HCT116 (cell line): ENCODE data around the gene SDK1. TPM values are rescaled to one million over a fixed set of nuclear protein-coding genes. Genes with fewer than 3 reads are reported as not detected.
A peak's percentile ranks its signal among the peaks of the same experiment; 100 is the strongest.

Experiments used
- ATAC-seq: fragments of 200-7000 bp; cut with Tn5 transposase; 2 replicates; pipeline ENCODE4 v1.9.1; 2020; ENCODE audit warnings: mild to moderate bottlenecking, moderate library complexity
- BruUV-seq: library from RNA; stranded (reverse); fragments of 400-500 nt; replicated peaks from 2 replicates; lab custom pipeline; 2021; lab: Mats Ljungman, UMichigan
- CTCF ChIA-PET: fragments of 300-600 bp; sonication (Branson Sonifier 250); formaldehyde crosslinking; loops from one replicate; lab custom pipeline; 2021; ENCODE audit warnings: antibody characterized with exemption; lab: Charles Lee
- POLR2A ChIA-PET: fragments of 300-600, 350-600 bp; sonication (Branson Sonifier 250); formaldehyde crosslinking; loops from one replicate; lab custom pipeline; 2021; ENCODE audit warnings: antibody characterized with exemption; lab: Charles Lee
- RAD21 ChIA-PET, 2 experiments: fragments of 300-600 bp; sonication (Branson Sonifier 250); formaldehyde crosslinking; loops; one replicate each; lab custom pipeline; 2023; ENCODE audit warnings: low total read pairs in 2 of 2; ENCODE audit not compliant: uncharacterized antibody in 2 of 2, unreplicated experiment in 2 of 2, low non-redundant PET in 1 of 2; lab: Charles Lee
- DNase-seq: peaks from one replicate; pipeline ENCODE4 v3.0.0-alpha.2; 2010; ENCODE audit warnings: low read depth, low spot score
- H2AFZ ChIP-seq: fragments of 200-600 bp; shearing (Covaris generic), sonication (generic); 2 replicates; pipeline ENCODE4 v1.6.1; 2017; ENCODE audit warnings: low read depth, mixed run types, mixed read lengths, antibody characterized with exemption, low read length; ENCODE audit not compliant: poor library complexity, severe bottlenecking
- H3K27ac ChIP-seq: 2 replicates; pipeline ENCODE4 v1.5.1; 2012; ENCODE audit warnings: low read depth, low read length
- H3K27me3 ChIP-seq: fragments of 200-600 bp; sonication (generic); 2 replicates; pipeline ENCODE4 v1.6.1; 2016; ENCODE audit warnings: mixed run types, low read length, mixed read lengths; ENCODE audit not compliant: insufficient read depth
- H3K36me3 ChIP-seq, 2 experiments: fragments of 200-500 bp in 1 of 2; fragments of 200-600 bp in 1 of 2; sonication (Bioruptor generic) in 1 of 2; sonication (generic) in 1 of 2; 2 replicates each; pipeline versions ENCODE4 v1.5.1 to v1.6.1; 2014 to 2016; ENCODE audit warnings: low read length in 2 of 2, inconsistent platforms in 1 of 2, mixed read lengths in 1 of 2, mixed run types in 1 of 2; ENCODE audit not compliant: insufficient read depth in 2 of 2, control insufficient read depth in 1 of 2
- H3K4me1 ChIP-seq, 2 experiments: fragments of 200-600 bp in 1 of 2; sonication (generic) in 1 of 2; 2 replicates each; pipeline versions ENCODE4 v1.5.1 to v1.6.1; 2012 to 2017; ENCODE audit warnings: low read length in 2 of 2, inconsistent platforms in 1 of 2, mild to moderate bottlenecking in 1 of 2, mixed read lengths in 1 of 2, mixed run types in 1 of 2, moderate library complexity in 1 of 2; ENCODE audit not compliant: insufficient read depth in 2 of 2, control insufficient read depth in 1 of 2
- H3K4me2 ChIP-seq: fragments of 200-600 bp; sonication (generic); 2 replicates; pipeline ENCODE4 v1.6.1; 2017; ENCODE audit warnings: mixed run types, low read length, mixed read lengths
- H3K4me3 ChIP-seq, 2 experiments: fragments of 200-600 bp in 1 of 2; sonication (generic) in 1 of 2; replicated peaks in 1 of 2; 2 replicates each; pipeline ENCODE4 v1.5.1; 2011 to 2016; ENCODE audit warnings: low read length in 2 of 2, control low read depth in 1 of 2, low read depth in 1 of 2, mild to moderate bottlenecking in 1 of 2, mixed read lengths in 1 of 2, mixed run types in 1 of 2
- H3K79me2 ChIP-seq: fragments of 200-600 bp; sonication (generic); 2 replicates; pipeline ENCODE4 v1.6.1; 2017; ENCODE audit warnings: mild to moderate bottlenecking, mixed run types, low read length, moderate library complexity, mixed read lengths; ENCODE audit not compliant: insufficient read depth
- H3K9ac ChIP-seq: fragments of 200-600 bp; sonication (generic); 2 replicates; pipeline ENCODE4 v1.6.1; 2016; ENCODE audit warnings: low read length, mixed read lengths
- H3K9me2 ChIP-seq: fragments of 200-600 bp; sonication (generic), shearing (Covaris generic); 2 replicates; pipeline ENCODE4 v1.6.1; 2017; ENCODE audit warnings: mixed run types, mild to moderate bottlenecking, moderate library complexity; ENCODE audit not compliant: insufficient read depth
- H3K9me3 ChIP-seq, 2 experiments: fragments of 200-500 bp in 1 of 2; fragments of 200-600 bp in 1 of 2; sonication (Bioruptor generic) in 1 of 2; sonication (generic) in 1 of 2; 2 replicates each; pipeline ENCODE4 v1.6.1; 2014 to 2017; ENCODE audit warnings: low read length in 2 of 2, mixed read lengths in 2 of 2, inconsistent platforms in 1 of 2, low read depth in 1 of 2, mild to moderate bottlenecking in 1 of 2, mixed run types in 1 of 2, moderate library complexity in 1 of 2; ENCODE audit not compliant: control insufficient read depth in 1 of 2, insufficient read depth in 1 of 2
- H4K20me1 ChIP-seq: fragments of 200-600 bp; sonication (generic), shearing (Covaris generic); 2 replicates; pipeline ENCODE4 v1.6.1; 2017; ENCODE audit warnings: mixed run types, mild to moderate bottlenecking, moderate library complexity; ENCODE audit not compliant: insufficient read depth
- CEBPB ChIP-seq: IDR thresholded peaks from 2 replicates; pipeline ENCODE4 v1.6.1; 2012; ENCODE audit warnings: low read depth
- SP1 ChIP-seq: IDR thresholded peaks from 2 replicates; pipeline ENCODE4 v1.6.1; 2012; ENCODE audit warnings: low read depth
- SRF ChIP-seq: IDR thresholded peaks from 2 replicates; pipeline ENCODE4 v1.6.1; 2012; ENCODE audit warnings: low read depth
- ZNF274 ChIP-seq: fragments of 200-500 bp; sonication (Bioruptor generic); IDR thresholded peaks from 2 replicates; pipeline ENCODE4 v1.6.1; 2014; ENCODE audit warnings: mild to moderate bottlenecking, low read depth, low read length, inconsistent platforms
- intact Hi-C: fragments of 100-400 bp; cut with micrococcal nuclease; formaldehyde crosslinking; loops from 2 replicates; pipeline ENCODE4 v1.10.0; 2022
- total RNA-seq: library from RNA; stranded (reverse); gene quantifications from one replicate; pipeline ENCODE4 v1.2.1, GENCODE V29; 2021; ENCODE audit not compliant: unreplicated experiment
- TF ChIP-seq, protein P1 (sequence below), 3 experiments: fragments of 200-600 bp in 1 of 3; sonication (generic) in 1 of 3; IDR thresholded peaks in 2 of 3; conservative IDR thresholded peaks in 1 of 3; 2 replicates each; pipeline ENCODE4 v1.5.1; 2012 to 2017; ENCODE audit warnings: low read depth in 2 of 3, low read length in 2 of 3, antibody characterized with exemption in 1 of 3, borderline replicate concordance in 1 of 3, control low read depth in 1 of 3, mild to moderate bottlenecking in 1 of 3, mixed read lengths in 1 of 3, mixed run types in 1 of 3, moderate library complexity in 1 of 3; ENCODE audit not compliant: insufficient read depth in 1 of 3

The SDK1 gene
- total RNA-seq, 1 experiment from 2014 or later: 0.05 TPM

DNA sequence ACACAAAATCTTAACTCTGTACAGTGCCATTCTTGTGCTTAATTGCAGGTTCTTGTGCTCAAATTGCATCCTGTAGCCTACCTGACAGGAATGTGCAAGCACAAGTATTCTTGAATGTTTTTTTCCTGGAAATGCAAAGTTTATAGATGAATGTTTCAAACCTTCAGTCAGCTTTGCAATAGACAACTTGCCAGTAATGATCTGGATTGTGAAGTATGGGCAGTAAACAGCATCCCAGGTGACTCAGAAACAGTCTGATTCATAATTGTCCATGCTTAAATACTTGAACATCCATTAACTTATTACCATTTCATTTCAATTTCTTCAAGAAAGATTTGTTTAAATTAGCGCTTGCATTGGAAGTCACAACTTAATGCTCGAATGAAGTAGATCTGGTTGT lies 347.2 kb downstream of the SDK1 start:
- no peak overlapping the region for H3K9ac ChIP-seq
- RAD21 ChIA-PET: no interaction called here
- H3K27me3 ChIP-seq: peaks cover 9% of the 10 kb centered on the region; the same call in 1 of the 2 replicates
- POLR2A ChIA-PET: no interaction called here
- H3K9me2 ChIP-seq: no peaks in the 10 kb centered on the region
- no peaks in the 10 kb centered on the region for H4K20me1 ChIP-seq
- no peak overlapping the region for H3K4me3 ChIP-seq
- no peaks in the 10 kb centered on the region for H3K79me2 ChIP-seq
- H3K27ac ChIP-seq: no peak overlapping the region
- H3K9me3 ChIP-seq: no peaks in the 10 kb centered on the region
- CTCF ChIA-PET: no interaction called here
- DNase-seq (no peak), ATAC-seq (no peak)
- no TSS peak for BruUV-seq
- intact Hi-C loops: no loop called here
- no peak overlapping the region for H2AFZ ChIP-seq
- no peaks in the 10 kb centered on the region for H3K36me3 ChIP-seq
- H3K4me1 ChIP-seq: no peaks in the 10 kb centered on the region
- H3K4me2 ChIP-seq: no peak overlapping the region
- no peak for TF ChIP-seq SRF
- TF ChIP-seq ZNF274: no peak
- TF ChIP-seq SP1: no peak

DNA sequence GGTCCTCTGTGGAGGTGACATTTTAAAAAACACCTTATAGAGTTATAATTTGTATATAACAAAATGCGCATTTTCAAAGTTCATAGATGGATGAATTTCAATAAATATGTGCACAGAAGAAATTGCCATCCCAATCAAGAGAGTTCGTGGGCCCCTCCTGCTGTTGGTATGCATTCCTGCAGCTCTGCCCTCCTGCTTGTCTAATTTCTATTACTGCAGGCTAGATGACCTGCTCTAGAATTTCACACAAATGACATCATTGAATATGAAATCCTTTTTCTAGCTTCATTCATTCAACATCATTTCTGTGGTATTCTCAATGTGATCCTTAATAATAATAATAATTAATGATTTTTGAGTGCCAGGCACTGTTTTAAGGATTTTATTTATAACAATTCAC lies 348.2 kb downstream of the SDK1 start:
- ChIA-PET CTCF (interaction anchor here (1.5 kb wide), 1 partner anchor 24 kb away, joined by 4 read pairs; no protein-coding TSS in a partner anchor), RAD21 (no interaction called here), POLR2A (no interaction called here)
- no peak overlapping the region for H3K9ac ChIP-seq
- H3K27me3 ChIP-seq: peaks cover 9% of the 10 kb centered on the region; the same call in 1 of the 2 replicates
- no peak for ATAC-seq
- H2AFZ ChIP-seq: no peak overlapping the region
- TF ChIP-seq, protein P1, sequence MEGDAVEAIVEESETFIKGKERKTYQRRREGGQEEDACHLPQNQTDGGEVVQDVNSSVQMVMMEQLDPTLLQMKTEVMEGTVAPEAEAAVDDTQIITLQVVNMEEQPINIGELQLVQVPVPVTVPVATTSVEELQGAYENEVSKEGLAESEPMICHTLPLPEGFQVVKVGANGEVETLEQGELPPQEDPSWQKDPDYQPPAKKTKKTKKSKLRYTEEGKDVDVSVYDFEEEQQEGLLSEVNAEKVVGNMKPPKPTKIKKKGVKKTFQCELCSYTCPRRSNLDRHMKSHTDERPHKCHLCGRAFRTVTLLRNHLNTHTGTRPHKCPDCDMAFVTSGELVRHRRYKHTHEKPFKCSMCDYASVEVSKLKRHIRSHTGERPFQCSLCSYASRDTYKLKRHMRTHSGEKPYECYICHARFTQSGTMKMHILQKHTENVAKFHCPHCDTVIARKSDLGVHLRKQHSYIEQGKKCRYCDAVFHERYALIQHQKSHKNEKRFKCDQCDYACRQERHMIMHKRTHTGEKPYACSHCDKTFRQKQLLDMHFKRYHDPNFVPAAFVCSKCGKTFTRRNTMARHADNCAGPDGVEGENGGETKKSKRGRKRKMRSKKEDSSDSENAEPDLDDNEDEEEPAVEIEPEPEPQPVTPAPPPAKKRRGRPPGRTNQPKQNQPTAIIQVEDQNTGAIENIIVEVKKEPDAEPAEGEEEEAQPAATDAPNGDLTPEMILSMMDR (IDR thresholded peaks at IDR 0.05 in 2 of 3, conservative IDR thresholded peaks at IDR 0.05 in 1 of 3; ENCODE audit: borderline replicate concordance in 1 of 3, insufficient read depth in 1 of 3, low read depth in 2 of 3, low read length in 2 of 3): peak; percentile 4 to 30 (median 25); a peak in 4 of 6 replicates
- no peak for TF ChIP-seq CEBPB
- H3K27ac ChIP-seq: no peak overlapping the region
- no TSS peak for BruUV-seq
- no peak overlapping the region for H3K4me2 ChIP-seq
- intact Hi-C loops: no loop called here
- no peaks in the 10 kb centered on the region for H3K4me1 ChIP-seq
- no peaks in the 10 kb centered on the region for H3K9me3 ChIP-seq
- H3K4me3 ChIP-seq: no peak overlapping the region
- no peak for DNase-seq
- no peaks in the 10 kb centered on the region for H4K20me1 ChIP-seq
- H3K79me2 ChIP-seq: no peaks in the 10 kb centered on the region
- H3K36me3 ChIP-seq: no peaks in the 10 kb centered on the region
- no peaks in the 10 kb centered on the region for H3K9me2 ChIP-seq
